DMS79 treated with DMSO at 0.1 percent for 48 hours (cell line): ENCODE results near the gene CDC42BPA.

ENCODE experiments used
- DNase-seq: peaks from one replicate; lab custom pipeline; 2025; lab: John Stamatoyannopoulos, UW

The CDC42BPA gene

GRCh38 chr1:227333423-227333822 is 15.1 kb upstream of the CDC42BPA start:
- no peak for DNase-seq

GRCh38 chr1:227330279-227331076 is 12.2 kb upstream of the CDC42BPA start:
- no peak for DNase-seq

GRCh38 chr1:227328405-227329019 is 10.2 kb upstream of the CDC42BPA start:
- no peak for DNase-seq

GRCh38 chr1:227325156-227325555 is 6.9 kb upstream of the CDC42BPA start:
- no peak for DNase-seq

- DNase-seq, result no peak
Measured at GRCh38 chr1:227323967-227324268, 5.6 kb upstream of the CDC42BPA start.

- DNase-seq, result no peak
Measured at GRCh38 chr1:227323171-227323966, 5.1 kb upstream of the CDC42BPA start.

GRCh38 chr1:227322376-227322775 is 4.1 kb upstream of the CDC42BPA start:
- DNase-seq, result no peak

- DNase-seq, result no peak
Measured at GRCh38 chr1:227321035-227321434, 2.7 kb upstream of the CDC42BPA start.

GRCh38 chr1:227320476-227320875 is 2.2 kb upstream of the CDC42BPA start:
- DNase-seq, result peak; percentile 60

- DNase-seq, result peak; percentile 75
Measured at GRCh38 chr1:227318853-227319607, 738 bp upstream of the CDC42BPA start.

- peak; percentile 80 for DNase-seq
Measured at GRCh38 chr1:227317523-227318015, 723 bp downstream of the CDC42BPA start.

- peak; percentile 80 for DNase-seq
Measured at GRCh38 chr1:227317011-227317451, 1.3 kb downstream of the CDC42BPA start.

GRCh38 chr1:227316456-227316855 is 1.8 kb downstream of the CDC42BPA start:
- peak; percentile 54 for DNase-seq

GRCh38 chr1:227315629-227316346 is 2.5 kb downstream of the CDC42BPA start:
- DNase-seq, result peak; percentile 64

GRCh38 chr1:227314014-227314848 is 4.1 kb downstream of the CDC42BPA start:
- peak; percentile 23 for DNase-seq

- no peak for DNase-seq
Measured at GRCh38 chr1:227312361-227313025, 5.8 kb downstream of the CDC42BPA start.

GRCh38 chr1:227311389-227312001 is 6.8 kb downstream of the CDC42BPA start:
- no peak for DNase-seq

- DNase-seq, result no peak
Measured at GRCh38 chr1:227308367-227309336, 9.6 kb downstream of the CDC42BPA start.
